Measurements from ENCODE around the gene ALDH4A1.

Gene ALDH4A1

DNA sequence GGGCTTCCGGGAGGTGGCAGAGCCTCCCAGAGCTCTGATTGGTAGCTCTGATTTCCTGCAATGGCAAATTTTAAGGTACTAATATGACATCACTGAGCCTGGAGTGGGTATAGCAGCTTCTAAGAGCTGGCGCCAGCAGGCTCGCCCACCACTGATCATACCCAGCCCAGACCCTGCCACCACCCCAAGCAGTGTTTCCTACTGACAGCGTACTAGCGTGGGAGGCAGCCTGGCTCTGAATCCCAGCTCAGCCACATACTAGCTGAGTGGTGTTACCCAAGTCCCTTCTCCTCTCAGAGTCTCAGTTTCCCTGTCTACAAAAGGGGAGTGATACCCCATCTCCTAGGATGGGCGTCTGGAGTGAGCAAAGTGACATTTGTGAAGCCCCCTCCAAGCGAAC lies 13.0 kb upstream of the ALDH4A1 start:
- no peak overlapping the region for H3K4me3 ChIP-seq (ENCODE audit: low read depth, low read length)
- TF ChIP-seq, protein P1, sequence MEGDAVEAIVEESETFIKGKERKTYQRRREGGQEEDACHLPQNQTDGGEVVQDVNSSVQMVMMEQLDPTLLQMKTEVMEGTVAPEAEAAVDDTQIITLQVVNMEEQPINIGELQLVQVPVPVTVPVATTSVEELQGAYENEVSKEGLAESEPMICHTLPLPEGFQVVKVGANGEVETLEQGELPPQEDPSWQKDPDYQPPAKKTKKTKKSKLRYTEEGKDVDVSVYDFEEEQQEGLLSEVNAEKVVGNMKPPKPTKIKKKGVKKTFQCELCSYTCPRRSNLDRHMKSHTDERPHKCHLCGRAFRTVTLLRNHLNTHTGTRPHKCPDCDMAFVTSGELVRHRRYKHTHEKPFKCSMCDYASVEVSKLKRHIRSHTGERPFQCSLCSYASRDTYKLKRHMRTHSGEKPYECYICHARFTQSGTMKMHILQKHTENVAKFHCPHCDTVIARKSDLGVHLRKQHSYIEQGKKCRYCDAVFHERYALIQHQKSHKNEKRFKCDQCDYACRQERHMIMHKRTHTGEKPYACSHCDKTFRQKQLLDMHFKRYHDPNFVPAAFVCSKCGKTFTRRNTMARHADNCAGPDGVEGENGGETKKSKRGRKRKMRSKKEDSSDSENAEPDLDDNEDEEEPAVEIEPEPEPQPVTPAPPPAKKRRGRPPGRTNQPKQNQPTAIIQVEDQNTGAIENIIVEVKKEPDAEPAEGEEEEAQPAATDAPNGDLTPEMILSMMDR (IDR thresholded peaks at IDR 0.05; ENCODE audit: borderline replicate concordance, insufficient read depth, low read depth, low read length): no peak

DNA sequence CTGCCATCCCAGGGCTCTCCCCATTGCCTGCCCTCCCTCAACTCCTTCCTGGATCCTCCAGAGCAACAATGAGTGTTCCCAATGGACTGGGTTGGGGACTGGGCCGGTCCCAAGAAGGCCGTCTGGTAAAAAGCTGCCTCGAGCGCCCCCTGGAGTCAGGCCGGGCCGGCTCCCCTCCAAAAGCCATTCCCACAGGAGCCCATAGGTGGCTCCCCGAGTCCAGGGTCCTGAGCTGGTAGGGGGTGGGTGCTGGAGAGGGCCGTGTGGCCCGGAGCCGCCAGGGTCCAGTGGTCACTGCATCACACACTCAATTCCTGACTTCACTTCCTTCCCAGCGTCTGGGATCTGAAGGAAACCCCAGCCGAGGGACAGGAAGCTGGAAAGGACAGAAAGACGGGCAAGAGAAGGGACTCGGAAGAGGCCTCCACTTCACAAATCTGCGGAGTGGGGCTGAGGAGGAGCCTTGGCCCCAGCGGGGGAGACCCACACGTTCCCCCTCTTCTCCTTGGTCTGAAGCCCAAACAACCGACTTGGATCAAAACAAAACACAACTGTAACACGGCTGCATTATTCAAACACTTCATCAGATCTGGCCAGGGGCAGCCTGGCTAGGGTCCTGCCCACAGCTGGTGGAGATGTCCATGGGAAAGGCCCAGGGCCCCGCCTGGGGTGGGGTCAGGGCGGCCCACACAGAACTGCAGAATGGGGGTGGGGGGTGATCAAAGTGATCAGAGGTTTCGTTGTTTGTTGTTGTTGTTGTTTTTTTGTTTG lies 10.9 kb upstream of the ALDH4A1 start:
- H3K4me3 ChIP-seq (ENCODE audit: low read depth, low read length): no peak overlapping the region
- TF ChIP-seq, protein P1 (IDR thresholded peaks at IDR 0.05; ENCODE audit: borderline replicate concordance, insufficient read depth, low read depth, low read length): peak; percentile 99

DNA sequence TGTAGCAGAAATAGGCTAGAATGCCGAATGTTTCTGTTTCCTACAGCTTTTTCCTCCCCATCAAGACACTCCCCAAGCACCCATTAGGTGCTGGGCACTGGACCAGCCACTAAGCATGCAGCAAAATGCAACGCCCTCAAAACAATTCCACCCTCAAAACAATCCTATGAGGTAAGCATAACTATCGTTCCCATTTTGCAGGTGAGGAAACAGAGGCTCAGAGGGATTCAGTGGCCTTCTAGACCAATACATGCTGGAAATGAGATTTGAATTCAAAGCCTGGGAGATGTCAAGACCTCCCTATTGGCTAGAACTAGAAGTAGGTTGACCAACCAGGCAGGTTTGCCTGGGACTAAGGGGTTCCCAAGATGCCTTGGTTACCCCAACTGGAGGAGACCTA lies 10.2 kb upstream of the ALDH4A1 start:
- no peak overlapping the region for H3K4me3 ChIP-seq (ENCODE audit: low read depth, low read length)
- TF ChIP-seq, protein P1 (IDR thresholded peaks at IDR 0.05; ENCODE audit: borderline replicate concordance, insufficient read depth, low read depth, low read length): no peak

DNA sequence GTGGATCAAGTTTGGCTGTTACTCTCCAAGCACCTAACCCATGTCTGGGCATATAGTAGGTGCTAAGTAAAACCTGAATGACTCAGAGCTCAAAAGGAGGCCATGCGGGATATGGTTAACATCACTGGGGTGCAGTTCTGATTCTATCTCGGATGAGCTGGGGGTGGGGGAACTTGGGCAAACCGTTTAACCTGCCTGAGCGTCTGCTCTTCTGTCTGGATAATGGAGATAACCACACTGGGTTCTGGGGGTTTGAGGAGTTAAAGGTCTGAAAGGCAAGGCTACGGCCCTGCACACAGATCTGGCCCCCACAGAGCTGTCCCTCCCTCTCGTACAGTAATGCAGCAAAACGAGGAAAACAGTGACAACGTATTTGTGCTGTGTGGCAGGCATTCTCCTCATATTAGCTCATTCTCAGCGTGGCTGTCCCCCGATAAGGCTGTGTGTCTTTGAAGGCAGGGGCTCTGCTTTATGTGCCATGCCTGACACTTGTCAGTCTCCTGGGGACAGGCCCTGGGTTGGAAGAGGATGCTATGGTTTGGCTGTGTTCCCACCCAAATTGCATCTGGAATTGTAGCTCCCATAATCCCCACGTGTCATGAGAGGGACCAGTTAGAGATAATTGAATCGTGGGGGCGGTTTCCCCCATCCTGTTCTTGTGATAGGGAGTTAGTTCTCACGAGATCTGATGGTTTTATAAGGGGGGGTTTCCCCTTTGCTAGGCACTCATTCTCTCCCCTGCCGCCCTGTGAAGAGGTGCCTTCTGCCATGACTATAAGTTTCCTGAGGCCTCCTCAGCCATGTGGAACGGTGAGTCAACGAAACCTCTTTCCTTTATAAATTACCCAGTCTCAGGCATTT lies 6.8 kb upstream of the ALDH4A1 start:
- TF ChIP-seq, protein P1 (IDR thresholded peaks at IDR 0.05; ENCODE audit: borderline replicate concordance, insufficient read depth, low read depth, low read length): no peak
- no peak overlapping the region for H3K4me3 ChIP-seq (ENCODE audit: low read depth, low read length)

DNA sequence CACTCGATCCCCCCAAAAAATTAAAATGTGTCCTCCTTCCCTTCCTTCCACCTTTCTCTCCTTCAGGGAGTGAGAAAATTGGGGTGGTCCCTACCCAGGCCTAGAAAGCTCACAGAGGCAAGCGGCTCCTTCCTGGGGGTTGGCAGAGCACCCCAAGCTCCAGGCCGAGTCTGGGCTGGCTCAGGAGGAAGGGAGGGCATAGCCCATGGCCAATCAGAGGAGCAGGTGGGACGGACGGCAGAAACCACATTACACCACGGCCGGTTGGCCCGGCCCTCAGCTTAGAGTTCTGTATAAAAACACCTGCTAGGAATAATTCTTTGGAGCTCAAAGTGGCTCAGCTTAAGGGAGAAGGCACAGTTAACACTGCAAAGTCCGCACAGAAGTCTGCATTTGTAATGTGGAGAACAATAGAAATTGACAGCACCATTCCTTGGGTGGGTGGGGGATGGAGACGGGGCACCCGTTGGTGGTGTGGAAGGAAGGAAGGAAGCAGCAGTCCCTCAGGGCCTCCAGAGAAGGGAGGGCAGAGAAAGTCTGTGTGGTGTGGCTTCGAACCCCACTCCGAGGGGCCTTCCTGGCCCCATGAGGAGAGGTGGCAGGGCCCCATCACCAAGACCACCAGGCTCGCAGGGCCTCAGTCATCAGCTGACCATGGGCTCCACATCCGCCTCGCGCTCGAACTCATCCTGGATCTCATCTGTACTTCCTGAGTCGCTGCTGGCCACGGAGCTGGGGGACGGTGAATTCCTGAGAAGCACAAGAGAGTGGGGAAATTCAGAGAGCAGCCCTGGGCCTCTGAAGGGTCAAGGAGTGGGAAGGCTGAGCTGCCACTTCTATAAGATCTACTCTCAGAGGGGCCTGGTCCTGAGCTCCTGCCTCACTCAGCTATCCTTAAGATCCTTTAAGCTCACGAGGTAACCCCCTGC lies 5.8 kb upstream of the ALDH4A1 start:
- H3K4me3 ChIP-seq (ENCODE audit: low read depth, low read length): no peak overlapping the region
- TF ChIP-seq, protein P1 (IDR thresholded peaks at IDR 0.05; ENCODE audit: borderline replicate concordance, insufficient read depth, low read depth, low read length): no peak

DNA sequence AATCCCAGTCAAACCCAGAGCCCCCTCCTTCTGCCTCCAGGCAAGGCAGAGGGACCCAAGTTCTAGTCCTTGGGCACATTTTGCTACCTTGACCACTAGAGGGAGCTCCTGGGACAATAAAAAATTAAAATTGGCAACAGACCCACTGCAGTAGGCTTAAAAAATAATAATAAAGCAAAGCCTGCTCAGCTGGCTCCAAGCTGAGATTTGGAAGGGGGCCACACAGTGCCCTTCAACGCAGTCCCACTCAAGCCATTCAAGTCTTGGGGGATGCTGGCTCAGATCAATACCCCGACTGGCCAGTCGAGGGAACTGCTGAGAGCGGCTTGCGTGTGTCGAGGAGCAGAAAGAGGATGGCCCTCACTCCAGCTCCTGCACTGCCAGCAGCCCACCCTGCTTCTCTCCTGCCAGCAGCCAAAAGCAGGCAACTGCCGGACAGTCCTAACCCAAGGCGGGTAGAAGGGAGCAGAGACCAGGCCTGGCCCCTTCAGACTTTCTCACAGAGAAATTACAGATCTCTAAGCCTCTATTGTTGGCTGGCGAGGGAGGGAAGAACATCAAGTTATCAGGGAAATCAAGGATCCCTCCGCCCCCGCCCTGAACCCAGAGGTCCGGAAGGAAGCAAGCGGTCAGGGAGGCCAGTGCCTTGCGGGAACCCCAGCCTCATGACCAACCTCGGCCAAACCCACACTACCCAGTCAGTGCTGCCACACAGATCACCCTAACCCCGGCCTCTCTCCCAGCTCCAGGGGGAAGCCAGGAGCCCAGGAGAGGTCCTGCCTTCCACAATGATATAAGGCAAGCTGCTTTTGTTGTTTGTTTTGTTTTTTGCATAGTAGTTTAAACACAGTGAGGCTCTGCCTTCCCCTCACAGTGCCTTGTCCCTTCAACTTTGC lies 4.9 kb upstream of the ALDH4A1 start:
- TF ChIP-seq, protein P1 (IDR thresholded peaks at IDR 0.05; ENCODE audit: borderline replicate concordance, insufficient read depth, low read depth, low read length): peak; percentile 66
- H3K4me3 ChIP-seq (ENCODE audit: low read depth, low read length): no peak overlapping the region

Data from GM12875 (cell line).